ENCODE data around the gene CAMTA1. TPM values are rescaled to one million over a fixed set of nuclear protein-coding genes. Genes with fewer than 3 reads are reported as not detected.

Gene CAMTA1
- total and polyA plus RNA-seq, 2 experiments from 2014 or later, result 89.0 to 145 TPM

- Histone ChIP-seq H3K27me3 (no peaks in the 10 kb centered on the region), H3K4me1 (ENCODE audit: insufficient read depth) (no peaks in the 10 kb centered on the region), H2AFZ (no peak overlapping the region), H4K20me1 (ENCODE audit: insufficient read depth, poor library complexity, severe bottlenecking) (no peaks in the 10 kb centered on the region), H3K79me2 (no peaks in the 10 kb centered on the region), H3K27ac (no peak overlapping the region), H3K9me2 (replicated peaks; ENCODE audit: insufficient read depth) (no peaks in the 10 kb centered on the region), H3K36me3 (replicated peaks; ENCODE audit: insufficient read depth, low read depth) (no peaks in the 10 kb centered on the region), H3K4me2 (no peak overlapping the region), H3K9me3 (ENCODE audit: low read depth) (no peaks in the 10 kb centered on the region), H3K4me3 (no peak overlapping the region)
- TF ChIP-seq EZH2phosphoT487 (IDR thresholded peaks at IDR 0.05; ENCODE audit: low read depth, severe bottlenecking, unreplicated experiment) (no peak), CTCF (IDR thresholded peaks at IDR 0.05; ENCODE audit: poor library complexity) (no peak), EZH2 (IDR thresholded peaks at IDR 0.05; ENCODE audit: borderline replicate concordance) (no peak)
- DNase-seq (ENCODE audit: low spot score), result no peak
- 90% methylated on average over 8 of the region's 8 CpGs for WGBS (ENCODE audit: low lambda C conversion rate, missing lambda C conversion rate)
These were observed 251.1 kb downstream of the CAMTA1 start for GRCh38 chr1:7036386-7036785.

- Histone ChIP-seq H3K27ac (no peak overlapping the region), H3K4me1 (ENCODE audit: insufficient read depth) (no peaks in the 10 kb centered on the region), H2AFZ (no peak overlapping the region), H3K9me3 (ENCODE audit: low read depth) (no peaks in the 10 kb centered on the region), H3K9me2 (replicated peaks; ENCODE audit: insufficient read depth) (no peaks in the 10 kb centered on the region), H3K4me3 (no peak overlapping the region), H3K36me3 (replicated peaks; ENCODE audit: insufficient read depth, low read depth) (no peaks in the 10 kb centered on the region), H3K27me3 (no peaks in the 10 kb centered on the region), H3K79me2 (no peaks in the 10 kb centered on the region), H3K4me2 (no peak overlapping the region), H4K20me1 (ENCODE audit: insufficient read depth, poor library complexity, severe bottlenecking) (no peaks in the 10 kb centered on the region)
- TF ChIP-seq CTCF (IDR thresholded peaks at IDR 0.05; ENCODE audit: poor library complexity), result no peak
- TF ChIP-seq EZH2 (IDR thresholded peaks at IDR 0.05; ENCODE audit: borderline replicate concordance), result no peak
- no peak for TF ChIP-seq EZH2phosphoT487 (IDR thresholded peaks at IDR 0.05; ENCODE audit: low read depth, severe bottlenecking, unreplicated experiment)
- 88% methylated on average over 8 of the region's 8 CpGs for WGBS (ENCODE audit: low lambda C conversion rate, missing lambda C conversion rate)
- no peak for DNase-seq (ENCODE audit: low spot score)
These were observed 254.5 kb downstream of the CAMTA1 start for GRCh38 chr1:7039590-7040220.

- no peaks in the 10 kb centered on the region for H3K9me2 ChIP-seq (replicated peaks; ENCODE audit: insufficient read depth)
- no peak overlapping the region for H3K27ac ChIP-seq
- no peak overlapping the region for H3K4me2 ChIP-seq
- H2AFZ ChIP-seq, result no peak overlapping the region
- no peak for DNase-seq (ENCODE audit: low spot score)
- TF ChIP-seq EZH2phosphoT487 (IDR thresholded peaks at IDR 0.05; ENCODE audit: low read depth, severe bottlenecking, unreplicated experiment), result no peak
- no peak for TF ChIP-seq EZH2 (IDR thresholded peaks at IDR 0.05; ENCODE audit: borderline replicate concordance)
- TF ChIP-seq CTCF (IDR thresholded peaks at IDR 0.05; ENCODE audit: poor library complexity), result no peak
- no peaks in the 10 kb centered on the region for H4K20me1 ChIP-seq (ENCODE audit: insufficient read depth, poor library complexity, severe bottlenecking)
- H3K4me3 ChIP-seq, result no peak overlapping the region
- H3K9me3 ChIP-seq (ENCODE audit: low read depth), result no peaks in the 10 kb centered on the region
- 85% methylated on average over 16 of the region's 16 CpGs for WGBS (ENCODE audit: low lambda C conversion rate, missing lambda C conversion rate)
- no peaks in the 10 kb centered on the region for H3K4me1 ChIP-seq (ENCODE audit: insufficient read depth)
- no peaks in the 10 kb centered on the region for H3K79me2 ChIP-seq
- no peaks in the 10 kb centered on the region for H3K36me3 ChIP-seq (replicated peaks; ENCODE audit: insufficient read depth, low read depth)
- no peaks in the 10 kb centered on the region for H3K27me3 ChIP-seq
These were observed 255.9 kb downstream of the CAMTA1 start for GRCh38 chr1:7040969-7041695.

Data from hepatocyte (in vitro differentiated cells).